ENCODE results near the gene PSMA1.

PSMA1 gene

DNA sequence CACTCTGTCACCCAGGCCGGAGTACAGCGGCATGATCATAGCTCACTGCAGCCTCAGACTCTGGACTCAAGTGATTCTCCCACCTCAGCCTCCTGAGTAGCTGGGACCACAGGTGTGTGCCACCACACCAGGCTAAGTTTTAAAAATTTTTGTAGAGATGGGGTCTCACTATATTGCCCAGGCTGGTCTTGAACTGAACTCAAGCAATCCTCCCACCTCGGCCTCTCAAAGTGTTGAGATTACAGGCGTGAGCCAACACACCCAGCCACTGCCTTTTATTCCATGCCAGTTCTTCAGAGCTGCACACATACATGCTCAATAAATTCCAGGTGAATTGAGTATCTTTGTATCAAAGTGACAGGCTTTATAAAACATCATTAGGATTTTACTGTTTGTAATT, 18.1 kb downstream of the PSMA1 start:
- Histone ChIP-seq H3K27ac (ENCODE audit: insufficient read depth, low read length, poor library complexity, severe bottlenecking) (no peak overlapping the region), H3K36me3 (ENCODE audit: control insufficient read depth, insufficient read depth, low read length) (peaks cover 26% of the 10 kb centered on the region), H3K4me3 (ENCODE audit: insufficient read depth, low read depth, low read length, poor library complexity, severe bottlenecking) (no peak overlapping the region), H3K4me1 (ENCODE audit: control insufficient read depth, insufficient read depth, low read length, poor library complexity, severe bottlenecking) (peaks cover 4% of the 10 kb centered on the region), H3K27me3 (replicated peaks; ENCODE audit: control insufficient read depth, insufficient read depth, low read length, poor library complexity, severe bottlenecking) (no peaks in the 10 kb centered on the region), H3K9me3 (ENCODE audit: control insufficient read depth, low read length) (no peaks in the 10 kb centered on the region)
- DNase-seq: no peak

DNA sequence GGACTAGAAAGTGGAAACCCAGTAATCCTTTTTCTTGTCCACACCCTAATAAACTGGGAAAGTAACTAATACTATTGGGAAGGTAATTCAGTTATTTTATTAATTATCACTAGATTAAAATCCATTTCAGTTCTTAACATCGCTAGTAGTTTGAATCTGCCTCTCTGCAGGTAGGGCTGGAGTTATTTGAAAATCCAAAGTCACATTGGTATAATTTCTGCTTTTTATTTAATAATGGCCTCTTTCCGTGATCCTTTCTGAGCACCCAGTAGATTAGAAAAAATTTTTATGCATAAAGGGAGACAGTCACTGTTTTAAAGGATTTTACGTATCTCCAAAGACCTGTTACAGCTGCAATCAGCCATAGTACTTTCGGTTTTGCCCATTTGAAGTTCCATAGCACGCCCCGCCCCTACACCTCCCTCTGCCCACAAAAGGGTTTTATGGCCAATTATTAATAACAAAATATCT, 20.0 kb downstream of the PSMA1 start:
- H3K36me3 ChIP-seq (ENCODE audit: control insufficient read depth, insufficient read depth, low read length): peaks cover 19% of the 10 kb centered on the region
- H3K4me1 ChIP-seq (ENCODE audit: control insufficient read depth, insufficient read depth, low read length, poor library complexity, severe bottlenecking): peaks cover 4% of the 10 kb centered on the region
- H3K4me3 ChIP-seq (ENCODE audit: insufficient read depth, low read depth, low read length, poor library complexity, severe bottlenecking): peak overlapping the region; percentile 83
- H3K9me3 ChIP-seq (ENCODE audit: control insufficient read depth, low read length): no peaks in the 10 kb centered on the region
- peak; percentile 12 to 48 (median 39) for DNase-seq
- peak overlapping the region; percentile 82 for H3K27ac ChIP-seq (ENCODE audit: insufficient read depth, low read length, poor library complexity, severe bottlenecking)
- H3K27me3 ChIP-seq (replicated peaks; ENCODE audit: control insufficient read depth, insufficient read depth, low read length, poor library complexity, severe bottlenecking): no peaks in the 10 kb centered on the region

DNA sequence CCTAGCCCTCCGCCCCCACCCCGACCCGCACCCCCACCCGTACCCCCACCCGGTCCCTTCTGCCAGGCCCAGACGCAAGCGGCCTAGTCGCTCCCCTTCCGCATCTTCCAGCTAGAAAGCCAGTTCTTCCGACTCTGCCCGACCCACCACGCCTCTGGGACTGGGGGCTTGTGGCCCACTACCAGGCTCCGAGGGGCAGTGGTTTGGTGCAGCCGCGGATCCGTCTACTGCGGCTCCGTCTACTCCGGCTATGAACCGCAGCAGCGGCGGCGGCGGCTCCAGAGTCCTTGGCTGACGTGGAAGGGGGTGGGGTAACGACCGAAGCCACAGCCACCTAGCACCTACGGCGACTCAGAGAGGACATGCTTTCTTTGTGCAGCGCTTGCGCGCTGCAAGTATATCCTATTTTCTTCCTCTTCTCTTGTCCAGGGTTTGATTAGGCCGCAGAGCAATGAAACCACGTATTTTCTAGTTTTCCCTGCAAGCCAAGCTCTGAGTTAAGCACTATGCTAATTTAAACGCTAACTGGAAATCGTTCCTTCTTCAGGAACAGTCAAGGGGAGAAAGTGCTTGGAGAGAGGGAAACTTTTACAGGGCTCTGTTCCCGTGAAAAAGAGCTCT, 20.5 kb downstream of the PSMA1 start, which contains the start of gene COPB1:
COPB1 (minus strand) TSS at position 252 of the 621 bp plus-strand sequence. CDS start 883 bp downstream, outside the sequence.
- Histone ChIP-seq H3K27me3 (replicated peaks; ENCODE audit: control insufficient read depth, insufficient read depth, low read length, poor library complexity, severe bottlenecking) (no peaks in the 10 kb centered on the region), H3K9me3 (ENCODE audit: control insufficient read depth, low read length) (no peaks in the 10 kb centered on the region), H3K36me3 (ENCODE audit: control insufficient read depth, insufficient read depth, low read length) (peaks cover 18% of the 10 kb centered on the region), H3K27ac (ENCODE audit: insufficient read depth, low read length, poor library complexity, severe bottlenecking) (peak within 1 kb of the TSS; percentile 82), H3K4me1 (ENCODE audit: control insufficient read depth, insufficient read depth, low read length, poor library complexity, severe bottlenecking) (peaks cover 9% of the 10 kb centered on the region), H3K4me3 (ENCODE audit: insufficient read depth, low read depth, low read length, poor library complexity, severe bottlenecking) (peak within 1 kb of the TSS; percentile 83)
- peak; percentile 87 to 89 (median 88) for DNase-seq

DNA sequence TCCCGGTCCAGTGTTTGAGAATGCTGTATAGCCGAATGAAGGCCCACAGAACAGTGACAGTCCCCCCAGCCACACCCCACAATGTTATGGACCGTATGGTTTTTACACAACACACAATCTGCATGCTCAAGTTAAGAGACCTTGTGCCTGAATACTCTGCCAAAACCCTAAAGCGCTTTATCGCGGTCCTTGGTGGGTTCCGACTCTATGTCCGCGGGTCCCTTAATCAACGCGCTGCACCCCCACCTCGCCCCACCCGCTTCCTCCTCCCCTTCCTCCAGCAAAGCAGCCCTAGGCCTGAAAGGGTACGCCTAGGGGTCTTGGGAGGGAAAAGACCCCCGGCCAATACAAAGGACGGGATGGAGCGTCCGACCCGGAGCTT, 21.0 kb downstream of the PSMA1 start:
- Histone ChIP-seq H3K9me3 (ENCODE audit: control insufficient read depth, low read length) (no peaks in the 10 kb centered on the region), H3K27me3 (replicated peaks; ENCODE audit: control insufficient read depth, insufficient read depth, low read length, poor library complexity, severe bottlenecking) (no peaks in the 10 kb centered on the region), H3K4me1 (ENCODE audit: control insufficient read depth, insufficient read depth, low read length, poor library complexity, severe bottlenecking) (peaks cover 9% of the 10 kb centered on the region), H3K36me3 (ENCODE audit: control insufficient read depth, insufficient read depth, low read length) (peaks cover 14% of the 10 kb centered on the region), H3K4me3 (ENCODE audit: insufficient read depth, low read depth, low read length, poor library complexity, severe bottlenecking) (peak overlapping the region; percentile 83), H3K27ac (ENCODE audit: insufficient read depth, low read length, poor library complexity, severe bottlenecking) (peak overlapping the region; percentile 82)
- DNase-seq: peak in 2 of 3 donors; percentile 4 to 21

DNA sequence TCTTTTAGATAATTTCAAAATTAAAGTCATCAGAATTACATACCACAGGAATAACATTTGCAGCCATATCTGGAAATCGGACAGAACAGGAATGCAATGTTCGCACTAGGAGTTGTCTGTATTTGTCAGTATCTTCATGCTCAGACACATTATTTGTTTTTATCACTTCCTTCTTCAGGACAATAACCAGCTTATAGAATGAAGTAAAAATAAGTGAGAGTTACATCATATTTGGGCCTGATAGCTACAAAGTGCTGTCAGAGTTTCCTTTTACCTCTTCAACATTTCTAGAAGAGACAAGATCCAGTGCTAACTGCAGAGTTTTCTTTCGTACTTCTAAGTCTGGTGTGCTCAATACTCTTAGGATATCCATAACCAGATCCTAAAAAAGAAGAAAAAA, 39.5 kb downstream of the PSMA1 start:
- Histone ChIP-seq H3K4me3 (ENCODE audit: insufficient read depth, low read depth, low read length, poor library complexity, severe bottlenecking) (no peak overlapping the region), H3K27me3 (replicated peaks; ENCODE audit: control insufficient read depth, insufficient read depth, low read length, poor library complexity, severe bottlenecking) (no peaks in the 10 kb centered on the region), H3K36me3 (ENCODE audit: control insufficient read depth, insufficient read depth, low read length) (peaks cover 91% of the 10 kb centered on the region), H3K4me1 (ENCODE audit: control insufficient read depth, insufficient read depth, low read length, poor library complexity, severe bottlenecking) (no peaks in the 10 kb centered on the region), H3K27ac (ENCODE audit: insufficient read depth, low read length, poor library complexity, severe bottlenecking) (no peak overlapping the region), H3K9me3 (ENCODE audit: control insufficient read depth, low read length) (no peaks in the 10 kb centered on the region)
- DNase-seq: no peak

DNA sequence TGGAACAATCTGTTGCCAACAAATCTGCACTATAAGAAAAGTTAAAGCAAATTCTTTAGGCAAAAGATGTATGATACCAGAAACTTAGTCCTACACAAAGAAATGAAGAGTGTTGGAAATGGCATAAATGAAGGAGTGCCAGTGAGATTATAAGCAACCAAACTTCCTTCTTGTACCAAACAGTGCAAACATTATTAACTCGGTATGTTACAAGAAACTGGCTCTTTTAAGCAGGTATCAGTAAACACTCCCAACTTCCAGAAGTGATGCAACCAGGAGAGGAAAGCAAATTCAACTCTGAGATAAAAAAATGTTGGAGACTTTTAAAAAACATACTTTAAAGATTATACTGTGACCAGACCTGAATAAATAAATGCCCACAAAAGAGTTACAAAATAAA, 49.1 kb downstream of the PSMA1 start:
- Histone ChIP-seq H3K27me3 (replicated peaks; ENCODE audit: control insufficient read depth, insufficient read depth, low read length, poor library complexity, severe bottlenecking) (no peaks in the 10 kb centered on the region), H3K9me3 (ENCODE audit: control insufficient read depth, low read length) (no peaks in the 10 kb centered on the region), H3K4me1 (ENCODE audit: control insufficient read depth, insufficient read depth, low read length, poor library complexity, severe bottlenecking) (no peaks in the 10 kb centered on the region), H3K27ac (ENCODE audit: insufficient read depth, low read length, poor library complexity, severe bottlenecking) (no peak overlapping the region), H3K36me3 (ENCODE audit: control insufficient read depth, insufficient read depth, low read length) (peaks cover 73% of the 10 kb centered on the region), H3K4me3 (ENCODE audit: insufficient read depth, low read depth, low read length, poor library complexity, severe bottlenecking) (no peak overlapping the region)
- DNase-seq: no peak

DNA sequence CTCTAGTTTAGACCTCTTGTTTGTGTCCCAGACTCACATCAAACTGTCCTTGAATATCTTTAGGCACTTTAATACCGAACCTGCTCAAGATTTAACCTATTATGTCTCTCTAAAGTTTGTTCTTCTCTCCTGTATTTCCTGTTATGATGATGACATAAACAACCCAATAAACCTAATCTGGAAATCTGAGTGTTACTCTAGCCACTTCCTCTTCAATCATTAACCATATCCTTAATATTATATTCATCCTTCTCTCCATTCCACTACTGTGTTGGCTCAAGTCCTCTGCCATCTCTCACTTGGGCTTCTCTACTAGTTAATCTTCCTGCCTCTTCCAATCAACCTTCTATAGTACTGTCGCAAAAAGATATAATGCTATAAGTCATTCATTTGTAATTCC, 56.6 kb downstream of the PSMA1 start:
- Histone ChIP-seq H3K27ac (ENCODE audit: insufficient read depth, low read length, poor library complexity, severe bottlenecking) (no peak overlapping the region), H3K36me3 (ENCODE audit: control insufficient read depth, insufficient read depth, low read length) (peaks cover 78% of the 10 kb centered on the region), H3K9me3 (ENCODE audit: control insufficient read depth, low read length) (no peaks in the 10 kb centered on the region), H3K27me3 (replicated peaks; ENCODE audit: control insufficient read depth, insufficient read depth, low read length, poor library complexity, severe bottlenecking) (no peaks in the 10 kb centered on the region), H3K4me1 (ENCODE audit: control insufficient read depth, insufficient read depth, low read length, poor library complexity, severe bottlenecking) (peaks cover 7% of the 10 kb centered on the region), H3K4me3 (ENCODE audit: insufficient read depth, low read depth, low read length, poor library complexity, severe bottlenecking) (no peak overlapping the region)
- no peak for DNase-seq

DNA sequence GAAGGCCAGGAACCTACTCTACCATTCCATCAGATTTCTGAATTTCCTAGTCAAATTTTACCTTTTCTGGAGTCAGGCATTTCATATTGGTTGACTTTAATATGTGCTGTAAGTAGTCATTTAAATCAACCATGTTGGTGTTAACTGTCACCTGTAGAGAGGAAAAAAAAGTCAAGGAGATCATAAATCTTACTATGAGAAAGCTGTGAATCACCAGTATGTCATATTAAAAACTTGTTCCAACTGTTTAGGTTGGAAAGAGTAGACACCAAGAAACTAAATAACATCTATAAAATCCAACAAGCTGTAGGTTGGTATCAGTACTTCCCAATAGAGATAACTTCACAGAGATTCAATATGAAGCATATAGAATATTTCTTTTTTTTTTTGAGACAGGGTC, 60.0 kb downstream of the PSMA1 start:
- Histone ChIP-seq H3K27ac (ENCODE audit: insufficient read depth, low read length, poor library complexity, severe bottlenecking) (no peak overlapping the region), H3K36me3 (ENCODE audit: control insufficient read depth, insufficient read depth, low read length) (peaks cover 58% of the 10 kb centered on the region), H3K4me3 (ENCODE audit: insufficient read depth, low read depth, low read length, poor library complexity, severe bottlenecking) (no peak overlapping the region), H3K4me1 (ENCODE audit: control insufficient read depth, insufficient read depth, low read length, poor library complexity, severe bottlenecking) (peaks cover 7% of the 10 kb centered on the region), H3K27me3 (replicated peaks; ENCODE audit: control insufficient read depth, insufficient read depth, low read length, poor library complexity, severe bottlenecking) (no peaks in the 10 kb centered on the region), H3K9me3 (ENCODE audit: control insufficient read depth, low read length) (no peaks in the 10 kb centered on the region)
- DNase-seq: no peak

DNA sequence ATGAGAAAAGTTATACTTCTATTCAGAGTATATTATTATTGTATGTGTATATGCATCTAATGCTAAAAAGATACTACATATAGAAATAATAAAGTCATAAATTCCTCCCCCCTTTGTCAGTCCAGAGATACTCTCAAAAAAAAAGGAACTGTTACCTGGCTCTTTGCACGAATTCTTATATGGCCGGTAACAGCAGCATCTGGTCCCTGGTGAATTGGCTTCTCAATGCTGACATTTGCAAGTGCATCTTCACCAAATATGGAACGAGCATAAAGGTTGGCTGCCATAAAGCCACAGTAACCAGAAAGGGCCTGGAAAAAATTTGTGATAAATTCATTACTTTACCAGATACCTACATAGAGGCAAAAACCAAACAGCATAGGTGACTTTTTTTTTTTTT, 61.8 kb downstream of the PSMA1 start:
- peaks cover 41% of the 10 kb centered on the region for H3K36me3 ChIP-seq (ENCODE audit: control insufficient read depth, insufficient read depth, low read length)
- no peak overlapping the region for H3K4me3 ChIP-seq (ENCODE audit: insufficient read depth, low read depth, low read length, poor library complexity, severe bottlenecking)
- H3K27me3 ChIP-seq (replicated peaks; ENCODE audit: control insufficient read depth, insufficient read depth, low read length, poor library complexity, severe bottlenecking): no peaks in the 10 kb centered on the region
- H3K4me1 ChIP-seq (ENCODE audit: control insufficient read depth, insufficient read depth, low read length, poor library complexity, severe bottlenecking): no peaks in the 10 kb centered on the region
- no peak for DNase-seq
- H3K27ac ChIP-seq (ENCODE audit: insufficient read depth, low read length, poor library complexity, severe bottlenecking): no peak overlapping the region
- H3K9me3 ChIP-seq (ENCODE audit: control insufficient read depth, low read length): no peaks in the 10 kb centered on the region

DNA sequence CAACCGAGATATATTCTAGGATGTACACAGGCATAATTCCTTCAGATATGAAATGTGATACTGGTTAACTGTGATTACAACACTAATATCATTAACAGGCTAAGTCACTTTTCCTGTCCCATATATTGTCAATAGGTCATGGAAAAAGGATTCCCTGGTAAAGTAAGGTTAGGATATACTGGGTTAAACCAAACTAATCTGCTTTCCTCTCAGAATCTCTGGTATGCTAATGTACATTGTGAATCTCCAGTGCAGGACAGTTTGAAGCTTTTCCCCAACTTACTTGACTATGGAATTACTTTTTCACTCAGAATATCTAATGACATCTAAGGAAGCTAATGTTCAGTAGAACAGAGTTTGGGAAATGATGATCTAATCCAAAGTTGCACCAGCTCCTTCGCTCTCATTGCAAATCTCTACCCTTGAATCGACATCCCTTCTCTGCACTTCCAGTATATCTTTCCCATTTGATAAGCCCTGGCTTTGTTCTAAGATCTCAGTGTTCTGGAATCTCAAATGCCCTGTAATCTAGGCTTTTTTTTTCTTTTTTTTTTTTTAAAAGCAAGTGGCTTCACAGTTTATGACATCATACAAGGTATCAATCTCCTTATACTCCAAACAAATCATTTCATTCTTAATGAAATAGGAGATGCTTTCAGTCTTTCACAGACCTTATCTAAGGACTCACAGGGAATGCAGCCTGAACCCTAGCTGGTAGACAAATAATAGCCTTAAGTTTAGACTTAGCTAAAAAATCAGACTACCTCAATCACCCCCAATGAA, 64.3 kb downstream of the PSMA1 start:
- Histone ChIP-seq H3K9me3 (ENCODE audit: control insufficient read depth, low read length) (no peaks in the 10 kb centered on the region), H3K27ac (ENCODE audit: insufficient read depth, low read length, poor library complexity, severe bottlenecking) (no peak overlapping the region), H3K27me3 (replicated peaks; ENCODE audit: control insufficient read depth, insufficient read depth, low read length, poor library complexity, severe bottlenecking) (no peaks in the 10 kb centered on the region), H3K4me1 (ENCODE audit: control insufficient read depth, insufficient read depth, low read length, poor library complexity, severe bottlenecking) (no peaks in the 10 kb centered on the region), H3K36me3 (ENCODE audit: control insufficient read depth, insufficient read depth, low read length) (peaks cover 21% of the 10 kb centered on the region), H3K4me3 (ENCODE audit: insufficient read depth, low read depth, low read length, poor library complexity, severe bottlenecking) (no peak overlapping the region)
- no peak for DNase-seq
